Vagina (tissue), 2 donors: ENCODE measurements around the gene SLC16A1. TPM values are rescaled to one million over a fixed set of nuclear protein-coding genes. Genes with fewer than 3 reads are reported as not detected.

Experiments used
- DNase-seq, 2 donors: peaks; one replicate each; pipeline ENCODE4 v3.0.0-alpha.2; 2017; ENCODE audit errors: extremely low spot score in 2 of 2
- H3K27ac ChIP-seq: fragments of 200-600 bp; sonication (generic); one replicate; pipeline ENCODE4 v1.5.1; 2019
- H3K27me3 ChIP-seq: fragments of 200-600 bp; sonication (generic); one replicate; pipeline ENCODE4 v1.5.1; 2019
- H3K36me3 ChIP-seq, 2 donors: fragments of 200-600 bp; sonication (generic); one replicate each; pipeline ENCODE4 v1.5.1; 2017 to 2019
- H3K4me1 ChIP-seq: fragments of 200-600 bp; sonication (generic); one replicate; pipeline ENCODE4 v1.5.1; 2019
- H3K4me3 ChIP-seq, 2 donors: fragments of 200-600 bp; sonication (generic); 1 replicate in 1 of 2; 2 replicates in 1 of 2; pipeline ENCODE4 v1.5.1; 2016 to 2019
- H3K9me3 ChIP-seq: fragments of 200-600 bp; sonication (generic); one replicate; pipeline ENCODE4 v1.5.1; 2019
- POLR2A ChIP-seq, 2 donors: fragments of 450-650 bp; IDR thresholded peaks; one replicate each; pipeline ENCODE4 v1.6.1; 2017; ENCODE audit warnings: antibody characterized with exemption in 2 of 2, mild to moderate bottlenecking in 2 of 2, moderate library complexity in 2 of 2
- POLR2AphosphoS5 ChIP-seq, 2 donors: sonication (generic); formaldehyde crosslinking; IDR thresholded peaks; one replicate each; pipeline ENCODE4 v1.9.0; 2017; ENCODE audit warnings: antibody characterized with exemption in 2 of 2, mild to moderate bottlenecking in 2 of 2, low read depth in 1 of 2; ENCODE audit not compliant: insufficient read depth in 1 of 2
- intact Hi-C: fragments of 100-400 bp; cut with DNase I; formaldehyde crosslinking; loops from one replicate; pipeline ENCODE4 v1.15.1; 2023
- total RNA-seq: library from RNA; depleted of rRNA; stranded (reverse); fragments of >200 nt; gene quantifications from one replicate; pipeline ENCODE4 v1.2.3, GENCODE V29; 2016
- TF ChIP-seq, protein P1 (sequence below), 3 experiments: fragments of 450-650 bp in 2 of 3; fragments of 200-600 bp in 1 of 3; sonication (generic) in 1 of 3; IDR thresholded peaks; one replicate each; pipeline ENCODE4 v1.5.1; 2017 to 2019; ENCODE audit warnings: antibody characterized with exemption in 3 of 3, mild to moderate bottlenecking in 2 of 3, moderate library complexity in 2 of 3

SLC16A1 gene
- total RNA-seq, 1 donor from 2014 or later, result 12.8 TPM

DNA sequence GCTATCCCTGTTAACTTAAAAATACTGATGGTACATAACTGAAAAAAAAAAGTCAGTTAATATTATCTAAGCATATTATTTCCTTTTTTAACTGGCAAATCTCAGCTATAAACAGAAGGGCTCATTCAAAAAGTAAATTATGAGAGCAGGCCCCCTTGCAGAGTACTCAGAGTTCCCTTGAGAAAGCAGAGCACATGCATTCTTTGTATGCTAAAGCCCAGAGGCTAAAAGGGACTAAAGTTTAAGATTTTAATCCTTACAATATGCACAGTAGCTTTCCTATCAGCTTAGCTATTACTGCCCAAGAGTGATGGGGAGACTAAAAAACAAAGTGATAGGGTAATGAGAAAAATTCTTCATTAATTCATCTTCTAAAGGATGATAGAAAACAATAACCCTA is 18.5 kb downstream of the SLC16A1 start:
- Histone ChIP-seq H3K36me3 (no peaks in the 10 kb centered on the region), H3K9me3 (no peaks in the 10 kb centered on the region), H3K4me1 (peaks cover 13% of the 10 kb centered on the region), H3K27ac (no peak overlapping the region), H3K27me3 (no peaks in the 10 kb centered on the region), H3K4me3 (no peak overlapping the region)
- DNase-seq, result no peak
- intact Hi-C loops, result no loop called here
- TF ChIP-seq POLR2A (IDR thresholded peaks at IDR 0.05) (no peak), POLR2AphosphoS5 (IDR thresholded peaks at IDR 0.05; ENCODE audit: insufficient read depth in 1 of 2, low read depth in 1 of 2) (no peak)
- TF ChIP-seq, protein P1, sequence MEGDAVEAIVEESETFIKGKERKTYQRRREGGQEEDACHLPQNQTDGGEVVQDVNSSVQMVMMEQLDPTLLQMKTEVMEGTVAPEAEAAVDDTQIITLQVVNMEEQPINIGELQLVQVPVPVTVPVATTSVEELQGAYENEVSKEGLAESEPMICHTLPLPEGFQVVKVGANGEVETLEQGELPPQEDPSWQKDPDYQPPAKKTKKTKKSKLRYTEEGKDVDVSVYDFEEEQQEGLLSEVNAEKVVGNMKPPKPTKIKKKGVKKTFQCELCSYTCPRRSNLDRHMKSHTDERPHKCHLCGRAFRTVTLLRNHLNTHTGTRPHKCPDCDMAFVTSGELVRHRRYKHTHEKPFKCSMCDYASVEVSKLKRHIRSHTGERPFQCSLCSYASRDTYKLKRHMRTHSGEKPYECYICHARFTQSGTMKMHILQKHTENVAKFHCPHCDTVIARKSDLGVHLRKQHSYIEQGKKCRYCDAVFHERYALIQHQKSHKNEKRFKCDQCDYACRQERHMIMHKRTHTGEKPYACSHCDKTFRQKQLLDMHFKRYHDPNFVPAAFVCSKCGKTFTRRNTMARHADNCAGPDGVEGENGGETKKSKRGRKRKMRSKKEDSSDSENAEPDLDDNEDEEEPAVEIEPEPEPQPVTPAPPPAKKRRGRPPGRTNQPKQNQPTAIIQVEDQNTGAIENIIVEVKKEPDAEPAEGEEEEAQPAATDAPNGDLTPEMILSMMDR (IDR thresholded peaks at IDR 0.05), result no peak

DNA sequence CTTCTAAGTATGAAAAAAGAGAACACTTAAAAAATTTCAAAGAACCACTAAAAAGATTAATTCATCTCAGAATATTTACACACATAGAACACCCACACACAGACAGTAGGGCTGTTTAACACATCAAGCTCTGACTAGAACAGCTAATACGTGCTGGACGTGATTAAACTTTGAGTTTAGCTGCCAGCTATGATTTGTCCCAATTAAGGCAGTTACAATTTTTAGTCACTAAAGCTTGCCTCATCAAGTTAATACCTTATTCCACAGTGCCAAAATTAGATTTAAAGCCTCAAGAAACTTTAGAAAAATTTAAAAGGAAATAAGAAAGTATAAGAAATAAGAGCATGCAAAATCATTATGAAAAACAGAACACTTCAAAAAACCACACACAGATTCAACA is 18.9 kb downstream of the SLC16A1 start:
- no peak for DNase-seq
- intact Hi-C loops, result no loop called here
- Histone ChIP-seq H3K27ac (no peak overlapping the region), H3K4me1 (peaks cover 13% of the 10 kb centered on the region), H3K4me3 (no peak overlapping the region), H3K36me3 (no peaks in the 10 kb centered on the region), H3K27me3 (no peaks in the 10 kb centered on the region), H3K9me3 (no peaks in the 10 kb centered on the region)
- TF ChIP-seq POLR2AphosphoS5 (IDR thresholded peaks at IDR 0.05; ENCODE audit: insufficient read depth in 1 of 2, low read depth in 1 of 2) (no peak), POLR2A (IDR thresholded peaks at IDR 0.05) (no peak)
- TF ChIP-seq, protein P1 (IDR thresholded peaks at IDR 0.05), result no peak

DNA sequence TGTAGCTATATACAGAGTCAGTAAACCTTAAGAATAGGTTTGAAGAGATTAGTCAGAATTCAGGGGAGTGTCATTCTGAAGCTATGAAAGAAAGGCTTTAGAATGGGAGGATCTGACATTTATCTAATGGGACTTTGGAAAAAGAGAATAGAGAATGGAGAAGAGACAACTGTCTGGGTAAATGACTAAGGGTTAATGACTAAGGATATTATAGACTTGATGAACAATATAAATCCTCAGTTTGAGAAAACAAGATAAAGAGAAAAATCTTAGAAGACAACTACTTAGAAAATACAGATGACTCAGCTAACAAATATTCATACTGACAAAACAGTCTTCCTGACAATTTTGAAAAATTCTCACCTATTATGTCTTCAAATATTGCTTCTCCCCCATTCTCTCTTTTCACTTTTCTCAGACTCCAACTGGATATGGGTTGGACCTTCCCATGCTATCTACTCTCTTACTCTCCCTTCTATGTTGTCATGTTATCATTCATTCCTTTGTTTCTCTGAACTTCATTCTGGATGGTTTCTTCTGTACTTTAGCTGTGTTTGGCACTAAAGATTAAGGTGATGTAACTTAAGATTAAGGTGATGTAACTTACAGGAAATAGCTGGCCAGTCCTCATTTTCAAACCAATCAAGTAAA is 20.4 kb downstream of the SLC16A1 start:
- no peak for DNase-seq
- TF ChIP-seq, protein P1 (IDR thresholded peaks at IDR 0.05), result no peak
- TF ChIP-seq POLR2A (IDR thresholded peaks at IDR 0.05) (no peak), POLR2AphosphoS5 (IDR thresholded peaks at IDR 0.05; ENCODE audit: insufficient read depth in 1 of 2, low read depth in 1 of 2) (no peak)
- Histone ChIP-seq H3K36me3 (no peaks in the 10 kb centered on the region), H3K9me3 (no peaks in the 10 kb centered on the region), H3K4me3 (no peak overlapping the region), H3K27me3 (no peaks in the 10 kb centered on the region), H3K4me1 (peaks cover 13% of the 10 kb centered on the region), H3K27ac (no peak overlapping the region)
- intact Hi-C loops, result no loop called here

DNA sequence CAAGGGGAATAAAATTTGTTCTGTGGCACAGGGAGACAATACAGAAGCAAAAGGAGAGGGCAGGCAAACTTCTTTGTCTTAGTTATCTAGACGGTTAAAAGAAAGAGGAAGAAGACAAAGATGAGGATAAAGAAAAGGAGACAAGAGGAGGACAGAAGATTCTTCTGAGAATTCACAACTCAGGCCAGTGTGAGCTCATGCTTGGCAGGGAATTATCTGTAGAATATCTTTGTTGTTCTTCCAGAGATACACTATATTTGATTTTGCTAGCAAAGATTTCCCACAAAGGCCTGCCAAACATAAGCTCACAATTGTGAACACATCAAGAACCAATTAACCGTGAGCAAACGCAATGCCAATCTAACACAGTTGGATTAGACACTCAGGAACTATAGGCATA is 21.4 kb downstream of the SLC16A1 start:
- H3K4me3 ChIP-seq, result no peak overlapping the region
- no peaks in the 10 kb centered on the region for H3K27me3 ChIP-seq
- H3K9me3 ChIP-seq, result no peaks in the 10 kb centered on the region
- intact Hi-C loops, result no loop called here
- TF ChIP-seq, protein P1 (IDR thresholded peaks at IDR 0.05), result no peak
- no peak for TF ChIP-seq POLR2A (IDR thresholded peaks at IDR 0.05)
- TF ChIP-seq POLR2AphosphoS5 (IDR thresholded peaks at IDR 0.05; ENCODE audit: insufficient read depth in 1 of 2, low read depth in 1 of 2), result no peak
- peaks cover 13% of the 10 kb centered on the region for H3K4me1 ChIP-seq
- no peaks in the 10 kb centered on the region for H3K36me3 ChIP-seq
- no peak overlapping the region for H3K27ac ChIP-seq
- no peak for DNase-seq

DNA sequence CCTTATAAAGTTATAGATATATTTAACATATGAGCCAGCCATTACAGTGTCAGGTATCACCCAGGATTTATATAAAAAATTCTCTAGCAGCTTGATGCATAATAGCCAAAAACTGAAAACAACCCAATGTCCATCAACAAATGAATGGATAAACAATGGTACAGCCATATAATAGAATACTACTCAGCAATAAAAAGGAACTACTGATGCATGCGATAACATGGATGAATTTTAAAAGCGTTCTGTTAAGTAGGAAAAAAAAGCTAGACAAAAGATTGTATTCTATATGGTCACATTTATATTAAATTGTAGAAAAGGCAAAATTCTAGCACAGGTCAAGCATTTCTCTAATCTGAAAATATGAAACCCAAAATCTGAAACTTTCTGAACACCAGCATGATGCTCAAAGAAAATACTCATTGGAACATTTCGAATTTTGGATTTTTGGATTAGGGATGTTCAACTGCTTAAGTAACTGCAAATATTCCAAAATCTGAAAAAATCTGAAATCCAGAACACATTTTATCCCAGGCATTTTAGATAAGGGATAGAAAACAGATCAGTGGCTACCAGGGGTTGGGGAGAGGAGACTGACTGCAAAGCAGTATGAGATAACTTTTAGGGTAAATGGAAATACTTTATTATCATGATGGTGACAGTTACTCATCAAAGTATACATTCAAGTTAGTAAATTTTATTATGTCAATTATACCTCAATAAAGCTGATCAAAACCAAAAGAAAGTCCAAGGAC is 22.0 kb downstream of the SLC16A1 start:
- intact Hi-C loops, result no loop called here
- Histone ChIP-seq H3K27ac (no peak overlapping the region), H3K4me1 (peaks cover 13% of the 10 kb centered on the region), H3K9me3 (no peaks in the 10 kb centered on the region), H3K4me3 (no peak overlapping the region), H3K27me3 (no peaks in the 10 kb centered on the region), H3K36me3 (no peaks in the 10 kb centered on the region)
- no peak for DNase-seq
- no peak for TF ChIP-seq POLR2A (IDR thresholded peaks at IDR 0.05)
- TF ChIP-seq, protein P1 (IDR thresholded peaks at IDR 0.05), result no peak
- TF ChIP-seq POLR2AphosphoS5 (IDR thresholded peaks at IDR 0.05; ENCODE audit: insufficient read depth in 1 of 2, low read depth in 1 of 2), result no peak
